HepG2 (cell line): ENCODE data around the gene CR1L. TPM values are rescaled to one million over a fixed set of nuclear protein-coding genes. Genes with fewer than 3 reads are reported as not detected.
A peak's percentile ranks its signal among the peaks of the same experiment; 100 is the strongest.

ENCODE experiments used
- GATA4 ChIP-seq: sonication (generic); IDR thresholded peaks from 2 replicates; pipeline ENCODE4 v1.6.1; 2016; ENCODE audit warnings: antibody characterized with exemption, low read depth, borderline replicate concordance
- HDAC1 ChIP-seq: sonication (generic); formaldehyde crosslinking; IDR thresholded peaks from 2 replicates; pipeline ENCODE4 v1.5.1; 2020; ENCODE audit warnings: mild to moderate bottlenecking, missing genetic modification reagents
- IKZF5 ChIP-seq: IDR thresholded peaks from 2 replicates; pipeline ENCODE4 v1.6.1; 2018; ENCODE audit warnings: missing genetic modification reagents, mild to moderate bottlenecking, missing compliant biosample characterization
- MAF1 ChIP-seq: sonication (generic); formaldehyde crosslinking; IDR thresholded peaks from 2 replicates; pipeline ENCODE4 v1.5.0; 2020; ENCODE audit warnings: missing genetic modification reagents, borderline replicate concordance
- MEF2D ChIP-seq: sonication (generic); formaldehyde crosslinking; IDR thresholded peaks from 2 replicates; pipeline ENCODE4 v1.5.1; 2020; ENCODE audit warnings: mild to moderate bottlenecking, missing genetic modification reagents
- SP1 ChIP-seq, 2 experiments: fragments of 450-650 bp in 1 of 2; sonication (generic) in 1 of 2; formaldehyde crosslinking in 1 of 2; IDR thresholded peaks; 2 replicates each; pipeline versions ENCODE4 v1.4.0 to v1.6.1; 2016 to 2020; ENCODE audit warnings: missing genetic modification reagents in 1 of 2
- ZNF124 ChIP-seq: sonication (generic); formaldehyde crosslinking; IDR thresholded peaks from 2 replicates; pipeline ENCODE4 v1.4.0; 2020; ENCODE audit warnings: missing genetic modification reagents
- ZNF318 ChIP-seq: sonication (generic); formaldehyde crosslinking; IDR thresholded peaks from 2 replicates; pipeline ENCODE4 v1.4.0; 2020; ENCODE audit warnings: mild to moderate bottlenecking, missing genetic modification reagents
- ZNF589 ChIP-seq: sonication (generic); formaldehyde crosslinking; conservative IDR thresholded peaks from 2 replicates; pipeline ENCODE4 v1.8.0; 2022; ENCODE audit warnings: mild to moderate bottlenecking, moderate library complexity, missing genetic modification reagents
- ZNF691 ChIP-seq: sonication (generic); formaldehyde crosslinking; IDR thresholded peaks from 2 replicates; pipeline ENCODE4 v1.4.0; 2020; ENCODE audit warnings: missing genetic modification reagents, low read depth, mild to moderate bottlenecking, borderline replicate concordance
- ZNF792 ChIP-seq: IDR thresholded peaks from 2 replicates; pipeline ENCODE4 v1.6.1; 2016
- ZNF800 ChIP-seq: sonication (generic); formaldehyde crosslinking; IDR thresholded peaks from 2 replicates; pipeline ENCODE4 v1.4.0; 2020; ENCODE audit warnings: missing genetic modification reagents
- ZNF839 ChIP-seq: sonication (generic); formaldehyde crosslinking; IDR thresholded peaks from 2 replicates; pipeline ENCODE4 v1.4.0; 2020; ENCODE audit warnings: missing genetic modification reagents, mild to moderate bottlenecking, borderline replicate concordance
- ZXDC ChIP-seq: sonication (generic); formaldehyde crosslinking; IDR thresholded peaks from 2 replicates; pipeline ENCODE4 v1.5.0; 2020; ENCODE audit warnings: mild to moderate bottlenecking, missing genetic modification reagents
- polyA plus RNA-seq, 8 experiments: library from polyadenylated mRNA; depleted of rRNA in 3 of 8; stranded (reverse) in 7 of 8; unstranded in 1 of 8; fragments of >200 nt; fragmentation: Illumina TruSeq in 4 of 8; extraction: Trizol in 4 of 8; gene quantifications; 2 replicates each; pipeline versions ENCODE4 v1.2.1 to v1.2.3, GENCODE V29; 2011 to 2016; ENCODE audit warnings: low read depth in 4 of 8, missing spikeins in 1 of 8, mixed read lengths in 1 of 8; ENCODE audit not compliant: insufficient read depth in 1 of 8
- total RNA-seq, 5 experiments: library from RNA; depleted of rRNA; stranded (reverse); fragments of >200 nt; fragmentation: Illumina TruSeq; extraction: Trizol; gene quantifications; 2 replicates each; pipeline ENCODE4 v1.2.3, GENCODE V29; 2016; ENCODE audit warnings: low read depth in 1 of 5

The CR1L gene
- total and polyA plus RNA-seq, 2 of the 13 experiments (the other 11 are each of a cell fraction or from before 2014, with no cell fraction given), result not detected

GRCh38 chr1:207751790-207752455 lies 107.0 kb downstream of the CR1L start, which contains the start of gene CD46 (continued):
- TF ChIP-seq ZNF318 (CRISPR knock-in tag) (no peak), ZNF124 (no peak), ZXDC (CRISPR knock-in tag) (no peak), MAF1 (no peak), ZNF839 (no peak), MEF2D (CRISPR knock-in tag) (no peak), IKZF5 (CRISPR knock-in tag) (no peak), ZNF792 (CRISPR knock-in tag) (no peak; the same call in 1 of the 2 replicates), GATA4 (no peak), ZNF691 (CRISPR knock-in tag) (no peak), SP1 (IDR thresholded peaks at IDR 0.05) (no peak), SP1 (CRISPR knock-in tag; IDR thresholded peaks at IDR 0.05) (peak; percentile 93), ZNF800 (no peak), ZNF589 (CRISPR knock-in tag) (no peak), HDAC1 (CRISPR knock-in tag) (peak; percentile 43)
